HEK293 (cell line): ENCODE results near the gene EIF3J.
"Not testable (repeated sequence)": the region's sequence is repeated elsewhere in the genome, so short reads cannot be mapped to it uniquely, and the experiment has no call there.

ENCODE experiments used
- CTCF ChIA-PET: fragments of 350-600 bp; formaldehyde crosslinking; extraction: SDS; loops from one replicate; lab custom pipeline; 2021; ENCODE audit warnings: antibody characterized with exemption; lab: Yijun Ruan, JAX
- POLR2A ChIA-PET: fragments of 300-600 bp; formaldehyde crosslinking; extraction: SDS; loops from one replicate; lab custom pipeline; 2020; ENCODE audit warnings: antibody characterized with exemption, inconsistent platforms; lab: Yijun Ruan, JAX
- H3K27ac ChIP-seq: fragments of 200-500 bp; sonication (Bioruptor generic); 2 replicates; pipeline ENCODE4 v1.5.1; 2014; ENCODE audit warnings: low read depth, low read length, control low read depth, inconsistent platforms; ENCODE audit errors: extremely low read depth
- H3K36me3 ChIP-seq, 2 experiments: fragments of 200-500 bp in 1 of 2; sonication (Bioruptor generic) in 1 of 2; 1 replicate in 1 of 2; 2 replicates in 1 of 2; pipeline ENCODE4 v1.5.1; 2014 to 2017; ENCODE audit warnings: inconsistent platforms in 2 of 2, low read length in 2 of 2; ENCODE audit not compliant: control insufficient read depth in 2 of 2, insufficient read depth in 1 of 2
- H3K4me1 ChIP-seq: fragments of 200-500 bp; sonication (Bioruptor generic); 2 replicates; pipeline ENCODE4 v1.5.1; 2014; ENCODE audit warnings: mild to moderate bottlenecking, low read length, inconsistent platforms; ENCODE audit not compliant: control insufficient read depth, insufficient read depth
- H3K4me3 ChIP-seq: 2 replicates; pipeline ENCODE4 v1.5.1; 2011; ENCODE audit warnings: low read depth, mild to moderate bottlenecking, control low read depth, low read length, moderate library complexity
- H3K9me3 ChIP-seq: fragments of 200-500 bp; sonication (Bioruptor generic); 2 replicates; pipeline ENCODE4 v1.5.1; 2014; ENCODE audit warnings: low read depth, low read length, inconsistent platforms; ENCODE audit not compliant: control insufficient read depth, insufficient read depth
- AEBP2 ChIP-seq: fragments of 450-650 bp; formaldehyde crosslinking; IDR thresholded peaks from 2 replicates; pipeline ENCODE4 v1.5.1; 2016; ENCODE audit warnings: missing biosample characterization, missing genetic modification characterization, borderline replicate concordance
- SP2 ChIP-seq: fragments of 450-650 bp; formaldehyde crosslinking; IDR thresholded peaks from 2 replicates; pipeline ENCODE4 v1.5.1; 2016; ENCODE audit warnings: missing biosample characterization, missing genetic modification characterization
- ZBTB10 ChIP-seq: fragments of 450-650 bp; formaldehyde crosslinking; IDR thresholded peaks from 2 replicates; pipeline ENCODE4 v1.5.1; 2016; ENCODE audit warnings: missing biosample characterization, missing genetic modification characterization
- ZFHX2 ChIP-seq: fragments of 450-650 bp; formaldehyde crosslinking; conservative IDR thresholded peaks from 2 replicates; pipeline ENCODE4 v1.5.1; 2016; ENCODE audit warnings: missing biosample characterization, missing genetic modification characterization
- ZIC2 ChIP-seq: fragments of 450-650 bp; formaldehyde crosslinking; IDR thresholded peaks from 2 replicates; pipeline ENCODE4 v1.5.1; 2016; ENCODE audit warnings: missing biosample characterization, missing genetic modification characterization
- ZNF140 ChIP-seq: fragments of 450-650 bp; formaldehyde crosslinking; IDR thresholded peaks from 2 replicates; pipeline ENCODE4 v1.5.1; 2016; ENCODE audit warnings: missing biosample characterization, missing genetic modification characterization
- ZNF148 ChIP-seq: fragments of 450-650 bp; formaldehyde crosslinking; IDR thresholded peaks from 2 replicates; pipeline ENCODE4 v1.5.0; 2017; ENCODE audit warnings: missing biosample characterization, missing genetic modification characterization, borderline replicate concordance
- ZNF266 ChIP-seq: fragments of 450-650 bp; formaldehyde crosslinking; IDR thresholded peaks from 2 replicates; pipeline ENCODE4 v1.5.1; 2016; ENCODE audit warnings: missing biosample characterization, missing genetic modification characterization, low read depth
- ZNF391 ChIP-seq: fragments of 450-650 bp; formaldehyde crosslinking; IDR thresholded peaks from 2 replicates; pipeline ENCODE4 v1.5.1; 2016; ENCODE audit warnings: low read depth, missing biosample characterization, missing genetic modification characterization, borderline replicate concordance
- ZNF501 ChIP-seq: fragments of 450-650 bp; formaldehyde crosslinking; IDR thresholded peaks from 2 replicates; pipeline ENCODE4 v1.5.1; 2016; ENCODE audit warnings: missing biosample characterization, missing genetic modification characterization
- ZNF558 ChIP-seq: fragments of 450-650 bp; formaldehyde crosslinking; IDR thresholded peaks from 2 replicates; pipeline ENCODE4 v1.5.1; 2016; ENCODE audit warnings: missing biosample characterization, missing genetic modification characterization
- ZNF600 ChIP-seq: fragments of 450-650 bp; formaldehyde crosslinking; IDR thresholded peaks from 2 replicates; pipeline ENCODE4 v1.5.1; 2016; ENCODE audit warnings: missing biosample characterization, missing genetic modification characterization
- ZNF624 ChIP-seq: fragments of 450-650 bp; formaldehyde crosslinking; IDR thresholded peaks from 2 replicates; pipeline ENCODE4 v1.5.1; 2017; ENCODE audit warnings: missing biosample characterization, missing genetic modification characterization
- ZNF701 ChIP-seq: fragments of 450-650 bp; formaldehyde crosslinking; IDR thresholded peaks from 2 replicates; pipeline ENCODE4 v1.5.1; 2016; ENCODE audit warnings: missing biosample characterization, missing genetic modification characterization
- ZNF76 ChIP-seq: fragments of 450-650 bp; formaldehyde crosslinking; IDR thresholded peaks from 2 replicates; pipeline ENCODE4; 2016; ENCODE audit warnings: low read depth, missing biosample characterization, missing genetic modification characterization, borderline replicate concordance
- ZNF777 ChIP-seq: fragments of 450-650 bp; formaldehyde crosslinking; IDR thresholded peaks from 2 replicates; pipeline ENCODE4 v1.5.1; 2017; ENCODE audit warnings: missing biosample characterization, missing genetic modification characterization, borderline replicate concordance
- ZXDB ChIP-seq: fragments of 450-650 bp; formaldehyde crosslinking; IDR thresholded peaks from 2 replicates; pipeline ENCODE4 v1.5.1; 2016; ENCODE audit warnings: missing biosample characterization, missing genetic modification characterization

Gene EIF3J

GRCh38 chr15:44544745-44545144, 7.8 kb downstream of the EIF3J start:
- H3K36me3 ChIP-seq, result peaks cover 5 to 32% of the 10 kb centered on the region in 2 experiments; a peak in 2 of 3 replicates
- POLR2A ChIA-PET, result interaction anchor here (0.6 to 1.9 kb wide), 3 partner anchors 8 to 285 kb away, joined by 4 to 11 read pairs (median 5); partner anchors contain the start of genes EIF3J and SPG11
- not testable (repeated sequence) for H3K27ac ChIP-seq
- TF ChIP-seq ZIC2 (tag by site-specific recombination) (peak; percentile 40; the same call in 1 of the 2 replicates), ZNF600 (peak; percentile 59), ZFHX2 (tag by site-specific recombination) (0 out of 2 replicates have a peak, but pooled peaks have one; percentile 27)
- TF ChIP-seq, all 188 proteins: peak for 3; not testable (repeated sequence) for 185
- not testable (repeated sequence) for H3K9me3 ChIP-seq, H3K4me3 ChIP-seq, H3K4me1 ChIP-seq
- CTCF ChIA-PET, result interaction anchor here (0.6 to 2.1 kb wide), 3 partner anchors 11 to 255 kb away, joined by 4 to 12 read pairs (median 4); no protein-coding TSS in a partner anchor

GRCh38 chr15:44545913-44546802, 9.2 kb downstream of the EIF3J start:
- no peak for TF ChIP-seq ZNF624 (tag by site-specific recombination)
- no peak for TF ChIP-seq ZNF140 (tag by site-specific recombination)
- no peak for TF ChIP-seq ZNF76
- TF ChIP-seq ZNF266 (tag by site-specific recombination), result no peak
- TF ChIP-seq ZNF391, result no peak
- no peak for TF ChIP-seq SP2 (tag by site-specific recombination)
- POLR2A ChIA-PET, result interaction anchor here (1.9 kb wide), 1 partner anchor 9 kb away, joined by 11 read pairs; the partner anchor contains the start of gene EIF3J
- Histone ChIP-seq H3K4me3 (no peak overlapping the region), H3K27ac (no peak overlapping the region), H3K4me1 (0 out of 2 replicates have a peak, but pooled peaks cover 6% of the 10 kb centered on the region), H3K36me3 (peaks cover 0 to 29% of the 10 kb centered on the region in 2 experiments; a peak in 2 of 3 replicates), H3K9me3 (no peaks in the 10 kb centered on the region)
- CTCF ChIA-PET, result interaction anchor here (0.6 to 2.1 kb wide), 10 partner anchors 8 to 859 kb away, joined by 3 to 12 read pairs (median 4); no protein-coding TSS in a partner anchor

GRCh38 chr15:44549152-44549551, 12.2 kb downstream of the EIF3J start:
- H3K9me3 ChIP-seq, CTCF ChIA-PET, H3K27ac ChIP-seq, H3K4me3 ChIP-seq, POLR2A ChIA-PET, H3K4me1 ChIP-seq: not testable (repeated sequence)
- H3K36me3 ChIP-seq, result peaks cover 24 to 33% of the 10 kb centered on the region in 2 experiments; a peak in 2 of 3 replicates

GRCh38 chr15:44550256-44550655, 13.3 kb downstream of the EIF3J start:
- POLR2A ChIA-PET, result no interaction called here
- CTCF ChIA-PET, result interaction anchor here (0.6 to 1.2 kb wide), 5 partner anchors 8 to 203 kb away, joined by 3 to 6 read pairs (median 4); no protein-coding TSS in a partner anchor
- H3K9me3 ChIP-seq, result no peaks in the 10 kb centered on the region
- peaks cover 24 to 42% of the 10 kb centered on the region in 2 experiments; a peak in 2 of 3 replicates for H3K36me3 ChIP-seq
- H3K4me1 ChIP-seq, result 0 out of 2 replicates have a peak, but pooled peaks cover under 1% of the 10 kb centered on the region
- H3K4me3 ChIP-seq, result no peak overlapping the region
- no peak overlapping the region for H3K27ac ChIP-seq
- no peak for TF ChIP-seq ZNF148 (tag by site-specific recombination)
- TF ChIP-seq ZXDB (tag by site-specific recombination), result no peak
- no peak for TF ChIP-seq AEBP2 (tag by site-specific recombination)
- TF ChIP-seq ZBTB10 (tag by site-specific recombination), result no peak
- no peak for TF ChIP-seq ZNF701 (tag by site-specific recombination)
- no peak for TF ChIP-seq ZNF558 (tag by site-specific recombination)
- TF ChIP-seq ZNF777 (tag by site-specific recombination), result no peak
- no peak for TF ChIP-seq ZNF501 (tag by site-specific recombination)
